Body of pancreas (tissue), 4 donors: ENCODE data around the gene MINK1.

Experiments
- POLR2A ChIP-seq, 3 donors: fragments of 450-650 bp; IDR thresholded peaks; one replicate each; pipeline ENCODE4 v1.6.1; 2016; ENCODE audit warnings: antibody characterized with exemption in 3 of 3, mild to moderate bottlenecking in 2 of 3
- TF ChIP-seq, protein P1 (sequence below), 7 experiments: fragments of 450-650 bp in 4 of 7; fragments of 200-600 bp in 3 of 7; sonication (generic) in 3 of 7; IDR thresholded peaks; one replicate each; pipeline ENCODE4 v1.5.1; 2016 to 2019; ENCODE audit warnings: antibody characterized with exemption in 7 of 7

DNA sequence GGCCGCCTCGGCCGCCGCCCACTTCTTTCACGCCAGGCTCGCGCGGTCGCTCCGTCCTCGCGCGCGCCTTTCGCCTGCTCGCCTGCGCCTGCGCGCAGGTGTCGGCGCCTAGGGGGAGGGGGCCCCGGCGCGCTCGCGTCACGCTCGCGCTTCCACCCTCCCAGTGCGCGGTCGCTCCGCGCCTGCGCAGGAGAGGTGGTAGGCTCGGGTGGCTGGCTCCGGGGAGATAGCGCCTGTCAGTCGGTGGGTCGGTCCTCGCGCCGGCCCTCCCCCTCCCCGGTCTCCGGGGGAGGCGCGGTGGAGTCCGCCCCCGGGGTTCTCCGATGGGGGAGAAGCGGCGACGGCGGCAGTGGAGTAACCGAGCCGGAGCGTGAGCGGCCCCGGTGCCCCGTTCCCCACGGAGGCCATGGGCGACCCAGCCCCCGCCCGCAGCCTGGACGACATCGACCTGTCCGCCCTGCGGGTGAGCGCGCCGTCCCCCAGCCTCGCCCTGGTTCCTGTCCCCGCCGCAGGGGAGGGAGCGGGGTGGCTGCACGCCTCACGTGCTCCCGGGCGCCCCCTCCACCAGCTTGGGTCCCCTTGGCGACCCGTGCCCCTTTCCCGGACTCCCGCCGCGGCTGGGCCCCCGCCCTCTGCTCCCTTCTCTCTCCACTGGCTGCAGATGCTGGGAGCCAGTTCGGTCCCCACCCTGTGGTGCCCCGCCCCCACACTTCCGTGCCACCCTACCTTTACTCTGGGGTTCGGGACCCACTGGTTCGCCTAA is at the start of gene MINK1:
- TF ChIP-seq, protein P1, sequence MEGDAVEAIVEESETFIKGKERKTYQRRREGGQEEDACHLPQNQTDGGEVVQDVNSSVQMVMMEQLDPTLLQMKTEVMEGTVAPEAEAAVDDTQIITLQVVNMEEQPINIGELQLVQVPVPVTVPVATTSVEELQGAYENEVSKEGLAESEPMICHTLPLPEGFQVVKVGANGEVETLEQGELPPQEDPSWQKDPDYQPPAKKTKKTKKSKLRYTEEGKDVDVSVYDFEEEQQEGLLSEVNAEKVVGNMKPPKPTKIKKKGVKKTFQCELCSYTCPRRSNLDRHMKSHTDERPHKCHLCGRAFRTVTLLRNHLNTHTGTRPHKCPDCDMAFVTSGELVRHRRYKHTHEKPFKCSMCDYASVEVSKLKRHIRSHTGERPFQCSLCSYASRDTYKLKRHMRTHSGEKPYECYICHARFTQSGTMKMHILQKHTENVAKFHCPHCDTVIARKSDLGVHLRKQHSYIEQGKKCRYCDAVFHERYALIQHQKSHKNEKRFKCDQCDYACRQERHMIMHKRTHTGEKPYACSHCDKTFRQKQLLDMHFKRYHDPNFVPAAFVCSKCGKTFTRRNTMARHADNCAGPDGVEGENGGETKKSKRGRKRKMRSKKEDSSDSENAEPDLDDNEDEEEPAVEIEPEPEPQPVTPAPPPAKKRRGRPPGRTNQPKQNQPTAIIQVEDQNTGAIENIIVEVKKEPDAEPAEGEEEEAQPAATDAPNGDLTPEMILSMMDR (IDR thresholded peaks at IDR 0.05) = no peak
- peak; percentile 67 to 83 (median 68) for TF ChIP-seq POLR2A (IDR thresholded peaks at IDR 0.05)
